HG03064 (cell line): ENCODE data around the gene SLC37A2.
A peak's percentile ranks its signal among the peaks of the same experiment; 100 is the strongest.

Experiments used
- ATAC-seq: cut with Tn5 transposase; IDR thresholded peaks from one replicate; pipeline ENCODE4 v1.9.1; 2021; ENCODE audit warnings: low read depth; ENCODE audit not compliant: unreplicated experiment

SLC37A2 gene

GRCh38 chr11:125102510-125102909, 39.4 kb downstream of the SLC37A2 start:
- ATAC-seq, result no peak

- no peak for ATAC-seq
Observed at GRCh38 chr11:125105926-125106325, 42.8 kb downstream of the SLC37A2 start.

GRCh38 chr11:125108469-125108868, 45.4 kb downstream of the SLC37A2 start:
- no peak for ATAC-seq

- no peak for ATAC-seq
Observed at GRCh38 chr11:125110506-125110905, 47.4 kb downstream of the SLC37A2 start.

GRCh38 chr11:125111001-125111342, 47.9 kb downstream of the SLC37A2 start:
- no peak for ATAC-seq

GRCh38 chr11:125111343-125112207, 48.5 kb downstream of the SLC37A2 start, which contains the start of gene TMEM218:
TMEM218 (minus strand) TSS chr11:125111626; CDS start chr11:125102241, 9,385 bp downstream.
- ATAC-seq, result peak; percentile 98

- ATAC-seq, result no peak
Observed at GRCh38 chr11:125112208-125112604, 49.1 kb downstream of the SLC37A2 start.

- no peak for ATAC-seq
Observed at GRCh38 chr11:125114518-125114917, 51.4 kb downstream of the SLC37A2 start.

GRCh38 chr11:125117429-125117828, 54.3 kb downstream of the SLC37A2 start:
- ATAC-seq, result no peak

GRCh38 chr11:125123194-125123946, 60.3 kb downstream of the SLC37A2 start:
- no peak for ATAC-seq

- ATAC-seq, result peak; percentile 76
Observed at GRCh38 chr11:125123947-125124617, 61.0 kb downstream of the SLC37A2 start.

- no peak for ATAC-seq
Observed at GRCh38 chr11:125124618-125124992, 61.5 kb downstream of the SLC37A2 start.

- no peak for ATAC-seq
Observed at GRCh38 chr11:125128450-125128849, 65.3 kb downstream of the SLC37A2 start.

GRCh38 chr11:125129316-125129993, 66.3 kb downstream of the SLC37A2 start:
- ATAC-seq, result no peak

- no peak for ATAC-seq
Observed at GRCh38 chr11:125132071-125132470, 69.0 kb downstream of the SLC37A2 start.

- ATAC-seq, result no peak
Observed at GRCh38 chr11:125132596-125132995, 69.5 kb downstream of the SLC37A2 start.

GRCh38 chr11:125136001-125136400, 72.9 kb downstream of the SLC37A2 start:
- no peak for ATAC-seq

GRCh38 chr11:125138966-125139365, 75.9 kb downstream of the SLC37A2 start:
- no peak for ATAC-seq

- no peak for ATAC-seq
Observed at GRCh38 chr11:125139778-125140177, 76.7 kb downstream of the SLC37A2 start.
